GM18868 (cell line): ENCODE measurements around the gene ATP6V0E2.
"Not testable (repeated sequence)": the region's sequence is repeated elsewhere in the genome, so short reads cannot be mapped to it uniquely, and the experiment has no call there.

ENCODE experiments used
- ATAC-seq: cut with Tn5 transposase; IDR thresholded peaks from one replicate; pipeline ENCODE4 v1.9.1; 2021; ENCODE audit warnings: mild to moderate bottlenecking, moderate library complexity; ENCODE audit not compliant: unreplicated experiment

Gene ATP6V0E2

DNA sequence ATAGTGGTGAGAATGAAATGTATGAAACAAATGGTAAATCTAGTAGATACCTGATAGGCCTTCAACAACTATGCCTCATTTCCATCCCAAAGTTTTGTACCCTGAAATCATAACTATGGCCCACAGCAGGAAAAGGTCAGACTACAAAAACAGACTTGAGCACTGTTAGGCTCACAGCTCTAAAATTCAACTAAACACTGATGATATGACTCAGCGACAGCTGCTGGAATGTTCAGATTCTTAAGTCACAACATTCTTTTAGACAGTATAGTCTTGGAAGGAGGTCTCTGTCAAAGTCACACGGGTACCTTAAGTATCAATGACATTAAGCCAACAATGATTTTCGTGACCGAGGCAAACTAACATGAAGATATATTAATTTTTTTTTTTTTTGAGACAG is 38.4 kb downstream of the ATP6V0E2 start:
- ATAC-seq, result not testable (repeated sequence)

DNA sequence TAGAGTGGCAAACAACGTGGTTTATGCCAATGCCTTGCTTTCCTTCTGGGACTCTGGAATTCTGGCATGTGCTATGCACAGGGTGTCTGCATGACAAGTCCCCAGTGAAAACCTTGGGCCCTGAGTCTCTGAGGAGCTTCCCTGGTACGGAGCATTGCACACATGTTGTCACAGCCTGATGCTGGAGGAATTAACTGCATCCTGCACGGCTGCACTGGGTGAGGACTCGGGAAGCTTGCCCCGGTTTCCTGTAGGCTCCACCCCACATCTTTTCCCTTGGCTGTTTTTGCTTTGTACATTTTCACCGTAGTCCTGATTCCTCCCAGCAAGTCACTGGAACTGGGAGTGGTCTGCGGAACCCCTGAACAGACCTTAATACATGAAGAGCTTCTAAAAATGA is 52.6 kb downstream of the ATP6V0E2 start:
- not testable (repeated sequence) for ATAC-seq
